Measurements from ENCODE around the gene VAV3.
"Not testable (repeated sequence)": the region's sequence is repeated elsewhere in the genome, so short reads cannot be mapped to it uniquely, and the experiment has no call there.

The VAV3 gene, protein sequence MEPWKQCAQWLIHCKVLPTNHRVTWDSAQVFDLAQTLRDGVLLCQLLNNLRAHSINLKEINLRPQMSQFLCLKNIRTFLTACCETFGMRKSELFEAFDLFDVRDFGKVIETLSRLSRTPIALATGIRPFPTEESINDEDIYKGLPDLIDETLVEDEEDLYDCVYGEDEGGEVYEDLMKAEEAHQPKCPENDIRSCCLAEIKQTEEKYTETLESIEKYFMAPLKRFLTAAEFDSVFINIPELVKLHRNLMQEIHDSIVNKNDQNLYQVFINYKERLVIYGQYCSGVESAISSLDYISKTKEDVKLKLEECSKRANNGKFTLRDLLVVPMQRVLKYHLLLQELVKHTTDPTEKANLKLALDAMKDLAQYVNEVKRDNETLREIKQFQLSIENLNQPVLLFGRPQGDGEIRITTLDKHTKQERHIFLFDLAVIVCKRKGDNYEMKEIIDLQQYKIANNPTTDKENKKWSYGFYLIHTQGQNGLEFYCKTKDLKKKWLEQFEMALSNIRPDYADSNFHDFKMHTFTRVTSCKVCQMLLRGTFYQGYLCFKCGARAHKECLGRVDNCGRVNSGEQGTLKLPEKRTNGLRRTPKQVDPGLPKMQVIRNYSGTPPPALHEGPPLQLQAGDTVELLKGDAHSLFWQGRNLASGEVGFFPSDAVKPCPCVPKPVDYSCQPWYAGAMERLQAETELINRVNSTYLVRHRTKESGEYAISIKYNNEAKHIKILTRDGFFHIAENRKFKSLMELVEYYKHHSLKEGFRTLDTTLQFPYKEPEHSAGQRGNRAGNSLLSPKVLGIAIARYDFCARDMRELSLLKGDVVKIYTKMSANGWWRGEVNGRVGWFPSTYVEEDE

GRCh38 chr1:107965110-107965991 is at the start of gene VAV3:
TSS of gene VAV3 (minus strand) at chr1:107965180. CDS start at chr1:107964869, 311 bp downstream.
- DNase-seq: peak; percentile 46 to 54

- DNase-seq: no peak
Measured at GRCh38 chr1:108012553-108012952, 47.6 kb upstream of the VAV3 start.

- no peak for DNase-seq
Measured at GRCh38 chr1:108011295-108011694, 46.3 kb upstream of the VAV3 start.

- no peak for DNase-seq
Measured at GRCh38 chr1:108010581-108010980, 45.6 kb upstream of the VAV3 start.

- DNase-seq: no peak
Measured at GRCh38 chr1:108009603-108010195, 44.7 kb upstream of the VAV3 start.

- DNase-seq: no peak
Measured at GRCh38 chr1:108007531-108007930, 42.6 kb upstream of the VAV3 start.

DNA sequence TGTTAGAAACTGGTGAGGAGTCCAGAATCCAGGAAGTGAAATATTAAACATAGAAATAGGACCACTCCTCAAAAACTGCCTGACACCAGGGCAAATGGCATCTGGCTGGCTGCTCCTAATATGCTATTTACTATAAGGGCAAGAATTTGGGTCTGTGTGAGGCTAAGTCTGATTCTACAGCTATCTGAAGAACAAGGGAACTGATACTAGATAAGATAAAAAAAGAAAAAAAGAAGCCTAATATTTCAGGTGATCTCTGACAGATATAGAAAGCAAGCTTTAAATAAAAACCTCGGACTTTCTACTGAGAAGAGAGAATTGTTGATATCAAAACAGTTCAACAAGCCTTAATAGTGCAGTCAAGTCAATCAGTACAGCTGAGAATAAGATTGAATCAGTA is 42.1 kb upstream of the VAV3 start:
- DNase-seq: no peak

DNA sequence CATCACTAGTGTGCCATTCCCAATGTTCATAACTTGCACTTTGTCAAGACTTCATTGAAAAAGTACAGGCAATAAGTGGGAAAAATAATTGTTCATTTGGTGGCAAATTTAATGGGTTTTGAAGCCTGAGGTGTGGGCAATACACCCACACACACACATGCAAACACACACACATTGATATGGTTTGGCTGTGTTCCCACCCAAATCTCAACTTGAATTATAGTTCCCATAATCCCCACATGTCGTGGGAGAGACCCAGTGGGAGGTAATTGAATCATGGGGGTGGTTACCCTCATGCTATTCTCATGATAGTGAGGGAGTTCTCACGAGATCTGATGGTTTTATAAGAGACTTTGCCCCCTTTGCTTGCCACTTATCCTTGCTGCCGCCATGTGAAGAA is 39.9 kb upstream of the VAV3 start:
- DNase-seq: not testable (repeated sequence)

- no peak for DNase-seq
Measured at GRCh38 chr1:108000620-108001111, 35.7 kb upstream of the VAV3 start.

DNA sequence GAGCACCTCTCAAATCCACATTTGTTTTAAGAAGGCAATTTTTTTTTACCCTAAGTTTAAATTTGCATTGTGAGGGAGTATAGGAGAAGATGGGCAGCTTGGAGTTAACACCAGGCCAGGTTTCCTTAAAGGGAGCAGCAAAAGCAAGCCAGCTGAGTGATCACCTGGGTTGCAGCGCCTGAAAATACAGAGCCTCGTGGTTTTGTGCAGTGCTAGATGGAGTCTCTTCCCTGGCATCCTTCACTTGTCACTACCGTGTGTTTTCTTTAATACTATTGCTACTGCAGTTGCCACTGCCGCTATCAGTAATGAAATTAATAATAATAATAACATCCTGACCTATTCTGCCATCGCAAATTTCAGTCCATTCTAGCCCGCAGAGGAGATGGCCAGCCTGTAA is 35.2 kb upstream of the VAV3 start:
- no peak for DNase-seq

- DNase-seq: no peak
Measured at GRCh38 chr1:107997866-107998265, 32.9 kb upstream of the VAV3 start.

- no peak for DNase-seq
Measured at GRCh38 chr1:107993920-107994319, 28.9 kb upstream of the VAV3 start.

DNA sequence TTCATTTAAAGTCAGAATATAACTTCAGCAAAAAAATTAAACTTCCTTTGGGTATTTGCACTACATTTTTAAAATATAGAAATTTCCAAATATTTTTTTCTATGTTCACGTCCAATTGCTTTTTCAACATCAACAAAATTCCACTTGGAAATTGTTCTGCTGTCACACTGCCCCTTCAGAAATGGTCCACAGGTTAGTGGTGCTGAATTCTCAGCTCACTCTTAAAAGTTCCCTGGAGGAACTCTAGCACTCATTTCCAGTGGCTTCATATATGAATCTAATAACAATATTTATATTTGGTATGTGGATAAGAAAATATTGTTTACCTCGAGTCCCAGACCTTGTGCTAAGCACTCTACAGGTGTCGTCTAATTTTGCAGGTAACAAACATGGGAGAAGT is 27.4 kb upstream of the VAV3 start:
- no peak for DNase-seq

DNA sequence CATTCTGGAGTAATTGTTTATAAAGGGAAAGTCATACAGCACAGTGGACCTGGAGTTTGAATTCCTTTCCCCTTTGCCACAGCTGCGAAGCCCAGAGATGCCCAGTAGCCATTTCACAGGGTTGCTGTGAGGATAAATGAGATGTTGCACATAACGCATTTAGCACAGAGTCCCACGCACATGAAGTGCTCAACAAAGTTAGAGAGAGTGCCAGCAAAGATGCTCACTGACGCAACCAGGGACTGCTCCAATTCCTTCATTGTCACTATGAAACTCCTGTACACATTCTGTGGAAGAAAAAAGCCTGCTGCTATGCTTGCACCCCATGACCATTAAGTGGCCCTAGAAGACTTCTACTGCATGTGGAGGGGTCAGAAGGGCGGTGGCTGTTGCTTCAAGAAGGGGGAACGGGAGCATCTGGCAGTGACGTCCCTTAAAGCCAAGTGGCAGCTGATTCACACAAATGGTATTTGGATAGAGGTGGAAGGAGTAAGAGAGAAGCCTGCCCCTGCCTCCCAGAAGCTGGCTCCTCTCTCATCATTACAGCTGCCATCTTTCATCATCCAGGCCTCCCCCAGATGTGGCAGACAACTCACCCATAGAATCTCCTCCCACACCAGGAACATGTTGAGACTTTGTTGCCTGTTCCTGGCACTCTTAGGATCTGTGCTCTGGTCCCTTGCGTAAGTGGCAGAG is 26.5 kb upstream of the VAV3 start:
- no peak for DNase-seq

- no peak for DNase-seq
Measured at GRCh38 chr1:107990606-107991005, 25.6 kb upstream of the VAV3 start.

DNA sequence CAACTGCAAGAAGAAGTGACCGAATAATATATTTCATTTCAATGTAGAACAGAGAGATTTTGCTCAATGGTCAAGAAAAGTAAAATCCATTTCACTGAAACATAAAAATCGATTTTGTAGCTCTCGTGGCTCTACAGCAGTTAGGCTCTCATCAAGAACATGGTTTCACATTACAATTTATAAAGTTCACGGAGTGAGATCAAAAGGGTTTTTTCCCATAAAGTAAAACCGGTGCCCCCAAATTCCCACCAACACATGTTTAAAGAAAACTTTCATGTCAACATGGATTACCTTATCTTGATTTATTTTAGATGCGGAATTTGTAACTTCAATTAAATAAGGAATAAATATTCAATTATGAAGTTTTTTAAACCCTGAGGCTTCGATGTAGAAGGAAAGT is 16.3 kb upstream of the VAV3 start:
- DNase-seq: no peak

DNA sequence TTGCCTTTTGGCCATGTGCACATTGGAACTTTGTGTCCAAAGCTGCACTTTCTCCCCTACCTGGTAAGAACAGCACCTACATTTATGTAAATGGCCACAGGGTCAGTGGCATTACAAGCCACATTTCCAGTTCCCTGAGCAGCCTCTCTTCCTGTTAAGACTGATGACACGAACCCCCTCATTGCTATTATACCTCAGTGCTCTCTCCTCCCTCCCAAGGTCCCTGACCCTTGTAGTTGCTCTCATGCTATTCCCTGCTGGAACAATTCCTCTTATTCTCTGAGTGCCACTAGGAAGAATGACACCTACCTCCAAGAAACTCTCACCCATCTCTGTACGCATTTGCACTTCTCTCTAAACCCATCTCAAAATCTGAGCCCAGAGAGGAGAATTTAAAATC is 14.9 kb upstream of the VAV3 start:
- DNase-seq: no peak

- no peak for DNase-seq
Measured at GRCh38 chr1:107979088-107979487, 14.1 kb upstream of the VAV3 start.

GRCh38 chr1:107976836-107977235 is 11.9 kb upstream of the VAV3 start:
- no peak for DNase-seq

GRCh38 chr1:107976431-107976830 is 11.5 kb upstream of the VAV3 start:
- no peak for DNase-seq

DNA sequence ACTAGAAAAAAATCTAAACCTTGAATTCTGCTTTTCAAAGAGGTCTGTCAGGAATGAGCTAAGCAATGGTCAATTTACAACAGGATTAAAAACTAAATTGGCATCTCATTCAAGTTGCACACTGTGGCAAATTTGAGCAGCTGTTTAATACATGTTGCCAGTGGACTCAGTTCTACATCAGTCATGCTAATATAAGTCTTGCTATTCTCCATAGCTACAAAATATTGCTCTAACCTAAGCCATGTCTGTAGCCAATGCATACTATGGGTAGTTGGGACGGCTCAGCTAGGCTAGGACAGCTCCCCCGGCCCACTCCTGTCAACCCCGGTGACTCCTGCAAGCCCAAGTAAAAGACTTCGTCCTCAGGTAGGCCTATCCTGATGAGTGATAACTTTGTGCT is 10.9 kb upstream of the VAV3 start:
- DNase-seq: no peak

GRCh38 chr1:107974090-107974489 is 9.1 kb upstream of the VAV3 start:
- no peak for DNase-seq

All from activated CD4-positive, alpha-beta T cell treated with anti-CD3 and anti-CD28 coated beads for 4 hours (primary cell).